ENCODE results near the gene SYT9. TPM values are rescaled to one million over a fixed set of nuclear protein-coding genes. Genes with fewer than 3 reads are reported as not detected.

The SYT9 gene, protein sequence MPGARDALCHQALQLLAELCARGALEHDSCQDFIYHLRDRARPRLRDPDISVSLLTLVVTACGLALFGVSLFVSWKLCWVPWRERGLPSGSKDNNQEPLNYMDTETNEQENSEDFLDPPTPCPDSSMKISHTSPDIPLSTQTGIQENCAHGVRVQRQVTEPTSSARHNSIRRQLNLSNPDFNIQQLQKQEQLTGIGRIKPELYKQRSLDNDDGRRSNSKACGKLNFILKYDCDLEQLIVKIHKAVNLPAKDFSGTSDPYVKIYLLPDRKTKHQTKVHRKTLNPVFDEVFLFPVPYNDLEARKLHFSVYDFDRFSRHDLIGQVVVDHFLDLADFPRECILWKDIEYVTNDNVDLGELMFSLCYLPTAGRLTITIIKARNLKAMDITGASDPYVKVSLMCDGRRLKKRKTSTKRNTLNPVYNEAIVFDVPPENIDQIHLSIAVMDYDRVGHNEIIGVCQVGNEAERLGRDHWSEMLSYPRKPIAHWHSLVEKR
- under 0.01 and 1.6 TPM in 2 replicates for total RNA-seq

DNA sequence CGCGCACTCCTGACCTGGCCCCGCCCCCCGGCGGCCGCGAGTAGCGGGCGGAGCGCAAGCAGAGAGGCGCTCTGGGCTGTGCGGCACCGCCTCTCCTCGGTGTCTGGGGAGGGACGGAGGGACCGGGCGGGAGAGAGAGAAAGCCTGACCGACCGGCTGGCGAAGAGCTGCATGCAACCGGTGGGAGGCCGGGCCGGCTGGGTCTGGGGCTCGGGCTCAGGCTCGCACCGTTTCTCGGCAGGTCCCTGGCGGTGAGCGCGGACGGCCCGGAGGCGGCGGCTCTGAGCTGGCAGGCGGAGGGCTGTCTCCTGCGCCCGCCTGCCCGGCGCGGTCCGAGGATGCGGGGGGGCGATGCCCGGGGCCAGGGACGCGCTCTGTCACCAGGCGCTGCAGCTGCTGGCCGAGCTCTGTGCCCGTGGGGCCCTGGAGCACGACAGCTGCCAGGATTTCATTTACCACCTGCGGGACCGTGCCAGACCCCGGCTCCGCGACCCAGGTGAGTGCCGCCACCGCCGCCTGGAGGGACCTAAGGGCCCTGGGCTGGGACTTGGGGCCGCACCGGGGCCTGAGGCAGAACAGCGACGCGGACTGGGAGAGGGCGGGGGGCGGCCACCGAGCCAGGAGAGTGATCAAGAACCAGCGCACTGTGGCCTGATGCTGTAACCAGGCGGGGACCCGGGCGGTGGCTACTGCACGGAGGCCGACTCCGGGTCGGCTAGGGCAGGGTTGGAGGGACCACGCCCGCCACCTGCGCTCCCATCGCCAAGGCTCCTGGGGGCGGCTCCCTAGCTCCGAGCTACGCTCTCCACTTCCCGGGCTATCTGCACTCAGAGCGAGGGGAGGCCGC is at the start of gene SYT9:
Gene SYT9, plus strand, starts transcription at position 69 of the 847 bp plus-strand sequence. Its CDS starts 283 bp downstream, at position 352.

DNA sequence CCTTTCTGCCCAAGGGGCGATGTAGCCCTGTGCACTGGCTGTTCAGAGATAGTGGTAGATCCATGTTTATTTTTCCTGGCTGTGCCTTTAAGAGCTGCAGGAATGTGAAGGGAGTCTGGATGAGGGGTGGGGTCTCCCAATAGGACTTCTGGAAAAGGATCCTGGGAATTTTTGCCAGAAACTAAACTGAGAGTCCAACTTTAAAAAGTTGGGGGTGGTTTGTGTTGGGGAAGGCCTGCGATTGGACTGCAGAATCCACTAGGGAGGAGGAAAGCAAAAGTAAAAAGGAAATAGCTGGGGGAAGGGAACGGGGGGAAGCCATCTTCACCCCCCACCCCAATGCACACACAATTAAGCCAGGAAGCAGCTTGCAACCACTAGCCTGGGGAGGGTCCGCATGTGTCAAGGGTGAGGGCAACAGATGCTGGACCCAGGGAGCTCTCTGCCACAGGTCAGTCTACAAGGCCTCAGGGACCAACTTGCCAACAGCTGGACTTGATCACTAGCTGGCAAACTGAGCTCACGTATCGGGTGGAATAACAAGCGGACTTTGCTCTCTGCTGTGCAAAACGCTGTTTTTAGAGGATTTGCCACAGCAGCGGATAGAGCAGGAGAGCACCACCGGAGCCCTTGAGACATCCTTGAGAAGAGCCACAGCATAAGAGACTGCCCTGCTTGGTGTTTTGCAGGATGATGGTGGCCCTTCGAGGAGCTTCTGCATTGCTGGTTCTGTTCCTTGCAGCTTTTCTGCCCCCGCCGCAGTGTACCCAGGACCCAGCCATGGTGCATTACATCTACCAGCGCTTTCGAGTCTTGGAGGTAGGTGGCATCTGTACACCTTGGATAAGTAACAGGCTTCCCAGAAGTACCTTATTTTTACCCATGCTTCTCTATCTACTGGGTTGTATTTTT is 233.7 kb downstream of the SYT9 start, which contains the start of gene OLFML1:
Gene OLFML1, plus strand, starts transcription at position 321 of the 912 bp plus-strand sequence. Its CDS starts 370 bp downstream, at position 691.

DNA sequence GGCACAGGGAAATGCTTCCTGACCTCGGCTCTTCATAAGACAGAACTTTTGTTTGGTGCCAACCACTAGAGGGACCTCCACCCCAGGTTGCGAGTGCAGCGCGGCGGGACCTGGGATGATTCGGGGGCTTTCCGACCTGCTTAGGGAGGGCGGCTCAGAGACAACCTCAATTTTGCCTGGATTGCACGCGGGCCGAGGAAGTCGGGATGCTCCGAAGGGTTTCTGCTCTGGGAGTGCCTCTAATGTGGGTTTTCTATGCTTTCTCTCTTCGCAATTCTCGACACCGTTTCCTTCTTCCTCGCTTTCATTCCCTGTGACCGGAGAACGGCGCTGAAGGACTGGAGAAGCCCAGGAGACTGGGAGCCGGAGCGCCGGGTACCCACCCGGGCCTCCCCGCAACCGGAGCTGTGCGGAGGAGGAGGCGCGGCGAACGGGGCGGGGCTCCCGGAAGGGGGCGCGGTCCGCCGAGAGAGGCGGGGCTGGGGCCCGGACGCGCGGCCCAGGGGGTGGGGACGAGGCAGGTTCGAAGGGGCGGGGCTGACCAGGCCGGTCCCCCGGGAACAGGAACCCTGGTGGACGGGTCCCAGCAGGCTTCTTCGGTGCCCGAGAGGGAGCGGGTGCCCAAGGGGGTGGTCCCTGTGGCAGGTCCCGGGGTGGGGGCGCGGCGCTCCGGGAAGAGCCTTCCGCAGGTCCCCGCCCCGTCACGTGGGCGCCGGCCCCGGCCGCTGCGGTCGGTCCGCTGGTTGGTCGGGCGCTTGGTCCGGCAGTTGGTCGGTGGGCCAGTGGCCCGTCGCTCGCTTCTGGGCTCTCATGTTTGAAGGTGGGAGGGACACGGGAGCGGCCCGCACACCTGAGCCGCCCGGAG is 261.8 kb downstream of the SYT9 start, which contains the start of gene PPFIBP2:
Gene PPFIBP2, plus strand, starts transcription at position 766 of the 865 bp plus-strand sequence. CDS start 35,477 bp downstream, outside the sequence.

Other genes starting within 250 kb of the SYT9 start
- 0.65 and 1.8 TPM in 2 replicates for gene ZNF214, start 231.6 kb upstream of the SYT9 start, total RNA-seq
- under 0.01 TPM in 1 of 2 replicates, not detected in the other for gene NLRP14, start 231.4 kb upstream of the SYT9 start, total RNA-seq
- not detected in 2 replicates for gene RBMXL2, start 162.9 kb upstream of the SYT9 start, total RNA-seq
- under 0.01 and 0.06 TPM in 2 replicates for gene OLFML1, start 233.6 kb downstream of the SYT9 start, total RNA-seq

Measured in bladder microvascular endothelial cell (primary cell).